HCT116 (cell line): ENCODE results near the gene IL1RAPL2. TPM values are rescaled to one million over a fixed set of nuclear protein-coding genes. Genes with fewer than 3 reads are reported as not detected.

Source experiments
- ATAC-seq: fragments of 200-7000 bp; cut with Tn5 transposase; 2 replicates; pipeline ENCODE4 v1.9.1; 2020; ENCODE audit warnings: mild to moderate bottlenecking, moderate library complexity
- BruUV-seq: library from RNA; stranded (reverse); fragments of 400-500 nt; replicated peaks from 2 replicates; lab custom pipeline; 2021; lab: Mats Ljungman, UMichigan
- CTCF ChIA-PET: fragments of 300-600 bp; sonication (Branson Sonifier 250); formaldehyde crosslinking; loops from one replicate; lab custom pipeline; 2021; ENCODE audit warnings: antibody characterized with exemption; lab: Charles Lee
- POLR2A ChIA-PET: fragments of 300-600, 350-600 bp; sonication (Branson Sonifier 250); formaldehyde crosslinking; loops from one replicate; lab custom pipeline; 2021; ENCODE audit warnings: antibody characterized with exemption; lab: Charles Lee
- RAD21 ChIA-PET, 2 experiments: fragments of 300-600 bp; sonication (Branson Sonifier 250); formaldehyde crosslinking; loops; one replicate each; lab custom pipeline; 2023; ENCODE audit warnings: low total read pairs in 2 of 2; ENCODE audit not compliant: uncharacterized antibody in 2 of 2, unreplicated experiment in 2 of 2, low non-redundant PET in 1 of 2; lab: Charles Lee
- DNase-seq: peaks from one replicate; pipeline ENCODE4 v3.0.0-alpha.2; 2010; ENCODE audit warnings: low read depth, low spot score
- H2AFZ ChIP-seq: fragments of 200-600 bp; shearing (Covaris generic), sonication (generic); 2 replicates; pipeline ENCODE4 v1.6.1; 2017; ENCODE audit warnings: low read depth, mixed run types, mixed read lengths, antibody characterized with exemption, low read length; ENCODE audit not compliant: poor library complexity, severe bottlenecking
- H3K27ac ChIP-seq: 2 replicates; pipeline ENCODE4 v1.5.1; 2012; ENCODE audit warnings: low read depth, low read length
- H3K27me3 ChIP-seq: fragments of 200-600 bp; sonication (generic); 2 replicates; pipeline ENCODE4 v1.6.1; 2016; ENCODE audit warnings: mixed run types, low read length, mixed read lengths; ENCODE audit not compliant: insufficient read depth
- H3K36me3 ChIP-seq, 2 experiments: fragments of 200-500 bp in 1 of 2; fragments of 200-600 bp in 1 of 2; sonication (Bioruptor generic) in 1 of 2; sonication (generic) in 1 of 2; 2 replicates each; pipeline versions ENCODE4 v1.5.1 to v1.6.1; 2014 to 2016; ENCODE audit warnings: low read length in 2 of 2, inconsistent platforms in 1 of 2, mixed read lengths in 1 of 2, mixed run types in 1 of 2; ENCODE audit not compliant: insufficient read depth in 2 of 2, control insufficient read depth in 1 of 2
- H3K4me1 ChIP-seq, 2 experiments: fragments of 200-600 bp in 1 of 2; sonication (generic) in 1 of 2; 2 replicates each; pipeline versions ENCODE4 v1.5.1 to v1.6.1; 2012 to 2017; ENCODE audit warnings: low read length in 2 of 2, inconsistent platforms in 1 of 2, mild to moderate bottlenecking in 1 of 2, mixed read lengths in 1 of 2, mixed run types in 1 of 2, moderate library complexity in 1 of 2; ENCODE audit not compliant: insufficient read depth in 2 of 2, control insufficient read depth in 1 of 2
- H3K4me2 ChIP-seq: fragments of 200-600 bp; sonication (generic); 2 replicates; pipeline ENCODE4 v1.6.1; 2017; ENCODE audit warnings: mixed run types, low read length, mixed read lengths
- H3K4me3 ChIP-seq, 2 experiments: fragments of 200-600 bp in 1 of 2; sonication (generic) in 1 of 2; replicated peaks in 1 of 2; 2 replicates each; pipeline ENCODE4 v1.5.1; 2011 to 2016; ENCODE audit warnings: low read length in 2 of 2, control low read depth in 1 of 2, low read depth in 1 of 2, mild to moderate bottlenecking in 1 of 2, mixed read lengths in 1 of 2, mixed run types in 1 of 2
- H3K79me2 ChIP-seq: fragments of 200-600 bp; sonication (generic); 2 replicates; pipeline ENCODE4 v1.6.1; 2017; ENCODE audit warnings: mild to moderate bottlenecking, mixed run types, low read length, moderate library complexity, mixed read lengths; ENCODE audit not compliant: insufficient read depth
- H3K9ac ChIP-seq: fragments of 200-600 bp; sonication (generic); 2 replicates; pipeline ENCODE4 v1.6.1; 2016; ENCODE audit warnings: low read length, mixed read lengths
- H3K9me2 ChIP-seq: fragments of 200-600 bp; sonication (generic), shearing (Covaris generic); 2 replicates; pipeline ENCODE4 v1.6.1; 2017; ENCODE audit warnings: mixed run types, mild to moderate bottlenecking, moderate library complexity; ENCODE audit not compliant: insufficient read depth
- H3K9me3 ChIP-seq, 2 experiments: fragments of 200-500 bp in 1 of 2; fragments of 200-600 bp in 1 of 2; sonication (Bioruptor generic) in 1 of 2; sonication (generic) in 1 of 2; 2 replicates each; pipeline ENCODE4 v1.6.1; 2014 to 2017; ENCODE audit warnings: low read length in 2 of 2, mixed read lengths in 2 of 2, inconsistent platforms in 1 of 2, low read depth in 1 of 2, mild to moderate bottlenecking in 1 of 2, mixed run types in 1 of 2, moderate library complexity in 1 of 2; ENCODE audit not compliant: control insufficient read depth in 1 of 2, insufficient read depth in 1 of 2
- H4K20me1 ChIP-seq: fragments of 200-600 bp; sonication (generic), shearing (Covaris generic); 2 replicates; pipeline ENCODE4 v1.6.1; 2017; ENCODE audit warnings: mixed run types, mild to moderate bottlenecking, moderate library complexity; ENCODE audit not compliant: insufficient read depth
- CBX3 ChIP-seq: IDR thresholded peaks from 2 replicates; pipeline ENCODE4 v1.6.1; 2012; ENCODE audit warnings: low read depth
- EGR1 ChIP-seq: IDR thresholded peaks from 2 replicates; pipeline ENCODE4 v1.6.1; 2012; ENCODE audit warnings: low read depth
- ELF1 ChIP-seq: IDR thresholded peaks from 2 replicates; pipeline ENCODE4 v1.6.1; 2012; ENCODE audit warnings: low read depth, borderline replicate concordance
- EZH2 ChIP-seq: fragments of 200-600 bp; sonication (generic); IDR thresholded peaks from 2 replicates; pipeline ENCODE4 v1.6.1; 2017; ENCODE audit warnings: antibody characterized with exemption, mixed run types
- FOSL1 ChIP-seq: IDR thresholded peaks from 2 replicates; pipeline ENCODE4 v1.6.1; 2012; ENCODE audit warnings: low read depth
- JUND ChIP-seq: IDR thresholded peaks from 2 replicates; pipeline ENCODE4 v1.6.1; 2012
- RAD21 ChIP-seq: IDR thresholded peaks from 2 replicates; pipeline ENCODE4 v1.6.1; 2012; ENCODE audit warnings: low read depth, mild to moderate bottlenecking
- REST ChIP-seq: IDR thresholded peaks from 2 replicates; pipeline ENCODE4 v1.6.1; 2012; ENCODE audit warnings: low read depth
- SRF ChIP-seq: IDR thresholded peaks from 2 replicates; pipeline ENCODE4 v1.6.1; 2012; ENCODE audit warnings: low read depth
- TCF7L2 ChIP-seq: IDR thresholded peaks from 2 replicates; pipeline ENCODE4 v1.7.0; 2011; ENCODE audit warnings: borderline replicate concordance, inconsistent platforms; ENCODE audit not compliant: insufficient read depth, insufficient read length; ENCODE audit errors: extremely low read depth
- intact Hi-C: fragments of 100-400 bp; cut with micrococcal nuclease; formaldehyde crosslinking; loops from 2 replicates; pipeline ENCODE4 v1.10.0; 2022
- total RNA-seq: library from RNA; stranded (reverse); gene quantifications from one replicate; pipeline ENCODE4 v1.2.1, GENCODE V29; 2021; ENCODE audit not compliant: unreplicated experiment
- TF ChIP-seq, protein P1 (sequence below), 3 experiments: fragments of 200-600 bp in 1 of 3; sonication (generic) in 1 of 3; IDR thresholded peaks in 2 of 3; conservative IDR thresholded peaks in 1 of 3; 2 replicates each; pipeline ENCODE4 v1.5.1; 2012 to 2017; ENCODE audit warnings: low read depth in 2 of 3, low read length in 2 of 3, antibody characterized with exemption in 1 of 3, borderline replicate concordance in 1 of 3, control low read depth in 1 of 3, mild to moderate bottlenecking in 1 of 3, mixed read lengths in 1 of 3, mixed run types in 1 of 3, moderate library complexity in 1 of 3; ENCODE audit not compliant: insufficient read depth in 1 of 3

The IL1RAPL2 gene
- total RNA-seq, 1 experiment from 2014 or later: not detected

DNA sequence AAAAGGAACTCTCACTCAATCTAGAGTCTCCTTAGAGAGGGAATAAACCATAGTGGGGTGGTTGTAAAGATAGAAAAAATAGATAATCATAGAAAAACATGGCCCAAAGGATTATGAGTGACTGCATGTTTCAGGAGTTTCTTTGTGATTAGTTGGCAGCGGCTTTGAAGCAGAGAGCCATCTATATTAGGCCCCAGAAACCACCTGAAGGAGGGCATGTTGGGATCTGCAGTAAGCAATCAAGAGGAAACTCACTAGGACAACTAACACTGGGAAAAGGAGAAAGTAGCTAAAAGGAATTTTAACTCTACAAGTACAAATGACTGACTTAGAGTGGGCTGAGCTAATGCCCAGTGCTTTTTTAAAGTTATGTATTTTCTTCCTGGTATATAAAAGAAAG, 987.1 kb downstream of the IL1RAPL2 start (continued):
- TF ChIP-seq ELF1 (no peak), REST (no peak), RAD21 (no peak)
- TF ChIP-seq, all 23 proteins: peak for 0

DNA sequence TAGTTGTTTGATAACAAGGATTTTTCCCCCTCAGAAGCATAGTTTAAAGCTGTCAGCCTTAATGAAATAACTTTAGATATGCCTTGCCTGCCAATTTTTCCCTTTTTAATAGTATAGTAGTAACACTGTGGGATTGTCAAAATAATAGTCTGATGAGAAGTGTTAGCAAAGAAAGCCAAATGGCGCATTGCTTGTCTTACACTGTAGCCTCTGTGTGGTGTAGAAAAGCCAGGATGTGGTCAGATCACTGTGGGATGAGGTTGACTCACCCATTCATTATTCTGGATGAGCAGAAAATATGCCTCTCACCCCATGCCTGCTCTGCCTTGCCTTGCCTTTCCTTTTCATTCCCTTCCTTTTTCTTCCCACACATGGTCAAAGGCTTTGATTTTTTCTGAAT, 998.5 kb downstream of the IL1RAPL2 start:
- intact Hi-C loops: no loop called here
- RAD21 ChIA-PET: no interaction called here
- no peak overlapping the region for H3K9ac ChIP-seq
- TF ChIP-seq EZH2 (no peak), CBX3 (no peak), EGR1 (no peak), TCF7L2 (no peak), SRF (no peak), RAD21 (no peak), FOSL1 (no peak), JUND (no peak)
- TF ChIP-seq, protein P1, sequence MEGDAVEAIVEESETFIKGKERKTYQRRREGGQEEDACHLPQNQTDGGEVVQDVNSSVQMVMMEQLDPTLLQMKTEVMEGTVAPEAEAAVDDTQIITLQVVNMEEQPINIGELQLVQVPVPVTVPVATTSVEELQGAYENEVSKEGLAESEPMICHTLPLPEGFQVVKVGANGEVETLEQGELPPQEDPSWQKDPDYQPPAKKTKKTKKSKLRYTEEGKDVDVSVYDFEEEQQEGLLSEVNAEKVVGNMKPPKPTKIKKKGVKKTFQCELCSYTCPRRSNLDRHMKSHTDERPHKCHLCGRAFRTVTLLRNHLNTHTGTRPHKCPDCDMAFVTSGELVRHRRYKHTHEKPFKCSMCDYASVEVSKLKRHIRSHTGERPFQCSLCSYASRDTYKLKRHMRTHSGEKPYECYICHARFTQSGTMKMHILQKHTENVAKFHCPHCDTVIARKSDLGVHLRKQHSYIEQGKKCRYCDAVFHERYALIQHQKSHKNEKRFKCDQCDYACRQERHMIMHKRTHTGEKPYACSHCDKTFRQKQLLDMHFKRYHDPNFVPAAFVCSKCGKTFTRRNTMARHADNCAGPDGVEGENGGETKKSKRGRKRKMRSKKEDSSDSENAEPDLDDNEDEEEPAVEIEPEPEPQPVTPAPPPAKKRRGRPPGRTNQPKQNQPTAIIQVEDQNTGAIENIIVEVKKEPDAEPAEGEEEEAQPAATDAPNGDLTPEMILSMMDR (IDR thresholded peaks at IDR 0.05 in 2 of 3, conservative IDR thresholded peaks at IDR 0.05 in 1 of 3; ENCODE audit: borderline replicate concordance in 1 of 3, insufficient read depth in 1 of 3, low read depth in 2 of 3, low read length in 2 of 3): no peak
- BruUV-seq: no TSS peak
- H2AFZ ChIP-seq: no peak overlapping the region
- no peaks in the 10 kb centered on the region for H3K27me3 ChIP-seq
- H3K27ac ChIP-seq: no peak overlapping the region
- H3K36me3 ChIP-seq: no peaks in the 10 kb centered on the region
- no peak for DNase-seq
- H3K9me3 ChIP-seq: no peaks in the 10 kb centered on the region
- no peaks in the 10 kb centered on the region for H3K79me2 ChIP-seq
- no peak for ATAC-seq
- H3K9me2 ChIP-seq: no peaks in the 10 kb centered on the region
- H3K4me3 ChIP-seq: no peak overlapping the region
- H4K20me1 ChIP-seq: no peaks in the 10 kb centered on the region
- POLR2A ChIA-PET: no interaction called here
- H3K4me1 ChIP-seq: no peaks in the 10 kb centered on the region
- no peak overlapping the region for H3K4me2 ChIP-seq
- CTCF ChIA-PET: no interaction called here
